AML-193 (cell line): ENCODE results near the gene PCIF1.
"Not testable (repeated sequence)": the region's sequence is repeated elsewhere in the genome, so short reads cannot be mapped to it uniquely, and the experiment has no call there.

Source experiments
- DNase-seq, 2 experiments: peaks; one replicate each; lab custom pipeline; 2025; lab: John Stamatoyannopoulos, UW

Gene PCIF1

GRCh38 chr20:45934586-45935415 lies at the start of gene PCIF1:
Gene PCIF1, plus strand, starts transcription at chr20:45934683. Its CDS starts 4,317 bp downstream, at chr20:45939000.
- DNase-seq = peak; percentile 86 to 91

GRCh38 chr20:45886590-45887345 lies 47.7 kb upstream of the PCIF1 start:
- DNase-seq = no peak

- no peak for DNase-seq
These were observed 47.2 kb upstream of the PCIF1 start, which contains the start of gene SPATA25 for GRCh38 chr20:45887346-45887715. Gene SPATA25, minus strand, starts transcription at chr20:45887622. Its CDS starts 32 bp downstream, at chr20:45887590.

GRCh38 chr20:45888681-45889080 lies 45.8 kb upstream of the PCIF1 start:
- no peak for DNase-seq

GRCh38 chr20:45890077-45890984 lies 44.2 kb upstream of the PCIF1 start:
- DNase-seq = peak; percentile 47 to 48

- peak; percentile 70 to 77 for DNase-seq
These were observed 43.2 kb upstream of the PCIF1 start, which contains the start of the genes CTSA and NEURL2 for GRCh38 chr20:45890985-45891983. Gene CTSA, plus strand, starts transcription at chr20:45891335. Its CDS starts 234 bp downstream, at chr20:45891569. Gene NEURL2, minus strand, starts transcription at chr20:45891208. Its CDS starts 217 bp downstream, at chr20:45890991.

- DNase-seq = peak; percentile 58
These were observed 42.2 kb upstream of the PCIF1 start for GRCh38 chr20:45892049-45892825.

GRCh38 chr20:45892828-45893500 lies 41.5 kb upstream of the PCIF1 start:
- peak in 1 of 2 experiments; percentile 17 for DNase-seq

- no peak for DNase-seq
These were observed 40.7 kb upstream of the PCIF1 start for GRCh38 chr20:45893831-45894230.

GRCh38 chr20:45894797-45895196 lies 39.7 kb upstream of the PCIF1 start:
- no peak for DNase-seq

- no peak for DNase-seq
These were observed 37.8 kb upstream of the PCIF1 start for GRCh38 chr20:45896641-45897161.

- DNase-seq = no peak
These were observed 37.2 kb upstream of the PCIF1 start for GRCh38 chr20:45897289-45897688.

GRCh38 chr20:45897692-45898091 lies 36.8 kb upstream of the PCIF1 start:
- no peak for DNase-seq

- no peak for DNase-seq
These were observed 36.2 kb upstream of the PCIF1 start for GRCh38 chr20:45898285-45898684.

GRCh38 chr20:45899046-45899835 lies 35.2 kb upstream of the PCIF1 start:
- no peak for DNase-seq

GRCh38 chr20:45901332-45901731 lies 33.2 kb upstream of the PCIF1 start:
- DNase-seq = not testable (repeated sequence)

- no peak for DNase-seq
These were observed 32.2 kb upstream of the PCIF1 start for GRCh38 chr20:45902199-45902701.
